Loucy (cell line): ENCODE results near the gene CHPF2.

Experiments used
- H2AFZ ChIP-seq: fragments of 200-600 bp; sonication (generic); 2 replicates; pipeline ENCODE4 v1.6.0; 2016; ENCODE audit warnings: antibody characterized with exemption, mild to moderate bottlenecking, low read length, moderate library complexity
- H3F3A ChIP-seq: fragments of 200-600 bp; 2 replicates; pipeline ENCODE4 v1.6.0; 2016; ENCODE audit warnings: antibody characterized with exemption, low read depth, mild to moderate bottlenecking
- H3K27me3 ChIP-seq: fragments of 200-600 bp; sonication (generic); 2 replicates; pipeline ENCODE4 v1.6.1; 2014; ENCODE audit warnings: low read length, mild to moderate bottlenecking; ENCODE audit not compliant: insufficient read depth, poor library complexity, severe bottlenecking
- H3K36me3 ChIP-seq: fragments of 200-600 bp; sonication (generic); 2 replicates; pipeline ENCODE4 v1.6.1; 2016; ENCODE audit warnings: low read length; ENCODE audit not compliant: insufficient read depth
- H3K4me1 ChIP-seq: fragments of 200-600 bp; sonication (generic); 2 replicates; pipeline ENCODE4 v1.5.1; 2014; ENCODE audit warnings: low read length, mild to moderate bottlenecking; ENCODE audit not compliant: insufficient read depth, poor library complexity, severe bottlenecking
- H3K4me2 ChIP-seq: fragments of 200-600 bp; sonication (generic); 2 replicates; pipeline ENCODE4 v1.6.0; 2014; ENCODE audit warnings: antibody characterized with exemption, low read length, low read depth, mild to moderate bottlenecking; ENCODE audit not compliant: poor library complexity, severe bottlenecking
- H3K4me3 ChIP-seq: fragments of 200-600 bp; sonication (generic); 2 replicates; pipeline ENCODE4 v1.5.1; 2014; ENCODE audit warnings: low read length, mild to moderate bottlenecking, mixed read lengths; ENCODE audit not compliant: poor library complexity, severe bottlenecking
- H3K79me2 ChIP-seq: fragments of 200-600 bp; sonication (generic); 2 replicates; pipeline ENCODE4 v1.6.1; 2014; ENCODE audit warnings: low read length; ENCODE audit not compliant: insufficient read depth
- H3K9ac ChIP-seq: fragments of 200-600 bp; sonication (generic); 2 replicates; pipeline ENCODE4 v1.6.0; 2014; ENCODE audit warnings: mild to moderate bottlenecking, low read depth, low read length, moderate library complexity; ENCODE audit not compliant: poor library complexity, severe bottlenecking
- H3K9me2 ChIP-seq: fragments of 200-600 bp; sonication (generic); replicated peaks from 2 replicates; pipeline ENCODE4 v1.6.1; 2016; ENCODE audit warnings: low read depth, low read length, mixed read lengths
- H3K9me3 ChIP-seq: fragments of 200-600 bp; sonication (generic); 2 replicates; pipeline ENCODE4 v1.6.1; 2014; ENCODE audit warnings: mild to moderate bottlenecking, antibody characterized with exemption, low read length, low read depth; ENCODE audit not compliant: insufficient read depth
- H4K20me1 ChIP-seq: fragments of 200-600 bp; sonication (generic); 2 replicates; pipeline ENCODE4 v1.6.0; 2014; ENCODE audit warnings: antibody characterized with exemption, low read length, mild to moderate bottlenecking; ENCODE audit not compliant: insufficient read depth, poor library complexity, severe bottlenecking
- CTCF ChIP-seq: fragments of 200-600 bp; sonication (generic); conservative IDR thresholded peaks from 2 replicates; pipeline ENCODE4 v1.5.1; 2014; ENCODE audit warnings: mild to moderate bottlenecking, antibody characterized with exemption, low read length
- EZH2phosphoT487 ChIP-seq: fragments of 200-600 bp; IDR thresholded peaks from 2 replicates; pipeline ENCODE4 v1.6.1; 2018; ENCODE audit warnings: antibody characterized with exemption, mild to moderate bottlenecking, moderate library complexity, borderline replicate concordance

Gene CHPF2

GRCh38 chr7:151275813-151276577, 43.7 kb downstream of the CHPF2 start:
- Histone ChIP-seq H3K36me3 (no peaks in the 10 kb centered on the region), H3K27me3 (no peaks in the 10 kb centered on the region), H3F3A (no peaks in the 10 kb centered on the region), H4K20me1 (no peaks in the 10 kb centered on the region), H3K4me2 (peak overlapping the region; percentile 56), H3K9ac (peak overlapping the region; percentile 8), H3K79me2 (no peaks in the 10 kb centered on the region), H3K9me2 (no peaks in the 10 kb centered on the region), H3K4me3 (peak overlapping the region; percentile 59), H3K4me1 (peaks cover 22% of the 10 kb centered on the region), H3K9me3 (no peaks in the 10 kb centered on the region), H2AFZ (no peak overlapping the region; the same call in 1 of the 2 replicates)
- TF ChIP-seq CTCF: no peak
- no peak for TF ChIP-seq EZH2phosphoT487

- no peaks in the 10 kb centered on the region for H3K36me3 ChIP-seq
- H3K9ac ChIP-seq: peak overlapping the region; percentile 8
- H4K20me1 ChIP-seq: no peaks in the 10 kb centered on the region
- H3K9me3 ChIP-seq: no peaks in the 10 kb centered on the region
- no peaks in the 10 kb centered on the region for H3K79me2 ChIP-seq
- H3K27me3 ChIP-seq: no peaks in the 10 kb centered on the region
- TF ChIP-seq EZH2phosphoT487: no peak
- no peak for TF ChIP-seq CTCF
- H3K4me1 ChIP-seq: peaks cover 17% of the 10 kb centered on the region
- no peaks in the 10 kb centered on the region for H3K9me2 ChIP-seq
- H2AFZ ChIP-seq: peak overlapping the region; percentile 79
- H3F3A ChIP-seq: no peaks in the 10 kb centered on the region
- peak overlapping the region; percentile 59 for H3K4me3 ChIP-seq
- peak overlapping the region; percentile 56 for H3K4me2 ChIP-seq
Observed at GRCh38 chr7:151276666-151277590, 44.6 kb downstream of the CHPF2 start.

DNA sequence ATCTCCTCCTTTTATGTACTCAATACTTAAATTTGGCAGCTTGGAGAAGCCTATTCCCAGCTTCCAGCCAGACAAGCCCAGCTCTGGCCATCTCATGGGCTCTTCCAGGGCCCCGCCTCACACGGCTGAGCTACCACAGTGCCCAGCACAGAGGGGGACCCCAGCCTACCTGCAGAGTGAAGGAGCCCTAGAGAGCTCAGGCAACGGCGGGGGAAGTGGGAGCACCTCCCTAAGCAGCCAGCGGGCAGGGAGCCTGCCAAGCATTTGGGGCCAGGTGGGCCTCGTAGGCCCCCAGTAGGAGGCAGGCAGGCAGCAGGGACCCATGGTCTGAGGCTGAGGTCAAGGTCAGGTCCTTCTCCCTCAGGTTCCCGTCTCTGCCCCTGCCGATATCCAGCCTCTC, 45.3 kb downstream of the CHPF2 start:
- peak overlapping the region; percentile 43 for H3K4me2 ChIP-seq
- no peaks in the 10 kb centered on the region for H3K79me2 ChIP-seq
- H3K9me2 ChIP-seq: no peaks in the 10 kb centered on the region
- H3K9ac ChIP-seq: no peak overlapping the region
- TF ChIP-seq EZH2phosphoT487 (no peak), CTCF (no peak)
- H3K27me3 ChIP-seq: no peaks in the 10 kb centered on the region
- H4K20me1 ChIP-seq: no peaks in the 10 kb centered on the region
- no peaks in the 10 kb centered on the region for H3K36me3 ChIP-seq
- no peaks in the 10 kb centered on the region for H3F3A ChIP-seq
- no peak overlapping the region for H3K4me3 ChIP-seq
- no peaks in the 10 kb centered on the region for H3K9me3 ChIP-seq
- peaks cover 10% of the 10 kb centered on the region for H3K4me1 ChIP-seq
- peak overlapping the region; percentile 79 for H2AFZ ChIP-seq
